ENCODE results near the gene TIMM44. TPM values are rescaled to one million over a fixed set of nuclear protein-coding genes. Genes with fewer than 3 reads are reported as not detected.

Gene TIMM44
- polyA plus RNA-seq, 1 of the 3 experiments (the other 2 are of a cell fraction): 49.7 TPM

DNA sequence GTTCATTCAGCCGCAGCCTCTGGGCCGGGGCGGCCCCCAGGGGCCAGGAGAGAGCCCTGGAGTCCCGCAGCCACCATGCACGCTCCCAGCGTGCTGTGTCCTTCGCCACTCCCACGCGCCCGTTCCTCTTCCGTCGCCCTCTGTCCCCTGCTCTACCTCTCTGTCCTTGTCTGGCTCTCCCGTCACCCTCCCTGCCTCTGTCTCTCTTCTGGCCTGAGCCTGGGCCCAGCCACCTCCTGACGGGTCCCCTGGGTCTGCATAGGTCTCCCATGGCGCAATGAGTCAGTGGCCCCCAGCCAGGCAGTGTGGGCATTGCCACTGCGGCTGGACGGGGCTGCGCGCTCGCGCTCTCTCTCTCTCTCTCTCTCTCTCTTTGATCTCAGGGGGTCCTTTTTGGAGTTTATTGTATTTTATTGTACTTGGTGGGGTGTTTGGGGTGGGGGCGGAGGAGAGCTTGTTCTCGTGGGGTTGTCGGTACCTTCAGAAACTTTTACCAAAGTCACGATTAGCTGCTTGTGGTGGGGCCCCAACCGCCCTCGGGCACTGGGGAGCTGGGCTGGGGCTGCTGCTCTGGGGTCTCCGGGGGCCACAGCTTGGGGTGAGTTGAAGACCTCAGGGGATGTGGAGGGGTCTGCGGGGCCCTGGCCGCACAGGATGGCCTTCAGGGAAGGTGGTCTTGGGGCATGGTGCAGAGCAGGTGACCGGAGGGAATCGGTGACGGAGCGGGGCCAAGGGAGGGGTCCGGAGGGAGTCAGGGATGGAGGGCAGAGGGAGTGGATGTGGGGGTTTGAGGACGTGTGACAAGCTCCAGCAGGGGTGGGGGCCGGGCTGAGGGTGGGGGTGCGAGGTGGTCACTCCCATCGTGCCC is 30.5 kb downstream of the TIMM44 start:
- Histone ChIP-seq H3K36me3 (replicated peaks in 1 of 2; ENCODE audit: control insufficient read depth in 1 of 2, insufficient read depth in 2 of 2, low read length in 1 of 2) (peaks cover 0 to 35% of the 10 kb centered on the region in 2 experiments), H2AFZ (ENCODE audit: low read depth) (no peak overlapping the region), H3K4me3 (ENCODE audit: low read depth in 2 of 2, low read length in 1 of 2) (no peak overlapping the region), H3K4me2 (no peak overlapping the region), H3K4me1 (ENCODE audit: control insufficient read depth in 1 of 2, insufficient read depth in 2 of 2, low read depth in 1 of 2, low read length in 1 of 2) (peaks cover 0 to 9% of the 10 kb centered on the region in 2 experiments; a peak in 2 of 4 replicates), H3K27ac (ENCODE audit: low read depth in 2 of 2, low read length in 1 of 2) (no peak overlapping the region), H4K20me1 (ENCODE audit: insufficient read depth) (peaks cover 5% of the 10 kb centered on the region), H3K9me2 (no peaks in the 10 kb centered on the region), H3K27me3 (ENCODE audit: insufficient read depth) (peaks cover 7% of the 10 kb centered on the region; the same call in 1 of the 2 replicates), H3K9me3 (no peaks in the 10 kb centered on the region), H3K9ac (no peak overlapping the region), H3F3A (replicated peaks; ENCODE audit: insufficient read depth) (peaks cover 6% of the 10 kb centered on the region), H3K79me2 (ENCODE audit: insufficient read depth) (peaks cover 6% of the 10 kb centered on the region; the same call in 1 of the 2 replicates)
- TF ChIP-seq MXI1 (IDR thresholded peaks at IDR 0.05; ENCODE audit: low read depth, low read length) (no peak), CHD2 (IDR thresholded peaks at IDR 0.05; ENCODE audit: low read length, partially characterized antibody) (no peak), RCOR1 (IDR thresholded peaks at IDR 0.05; ENCODE audit: low read length) (no peak), MEF2A (IDR thresholded peaks at IDR 0.05; ENCODE audit: borderline replicate concordance, low read depth) (no peak), TCF12 (IDR thresholded peaks at IDR 0.05) (no peak), GABPA (IDR thresholded peaks at IDR 0.05; ENCODE audit: low read depth) (no peak), FOSL2 (IDR thresholded peaks at IDR 0.05; ENCODE audit: borderline replicate concordance, low read depth) (no peak), CTCF (IDR thresholded peaks at IDR 0.05) (no peak), FOXM1 (IDR thresholded peaks at IDR 0.05; ENCODE audit: low read depth) (no peak), SIN3A (IDR thresholded peaks at IDR 0.05; ENCODE audit: borderline replicate concordance, low read depth, low read length) (no peak), ZBTB33 (IDR thresholded peaks at IDR 0.05; ENCODE audit: borderline replicate concordance, low read depth) (no peak), IRF3 (IDR thresholded peaks at IDR 0.05; ENCODE audit: low read depth, low read length) (no peak), USF2 (IDR thresholded peaks at IDR 0.05; ENCODE audit: borderline replicate concordance, low read depth, low read length) (no peak), TAF1 (IDR thresholded peaks at IDR 0.05; ENCODE audit: borderline replicate concordance, low read depth, low read length) (no peak), RFX5 (IDR thresholded peaks at IDR 0.05; ENCODE audit: low read length) (no peak), EP300 (IDR thresholded peaks at IDR 0.05; ENCODE audit: borderline replicate concordance in 1 of 2, low read depth in 1 of 2, low read length in 1 of 2) (no peak)
- DNase-seq: no peak
- 96% methylated on average over 33 of the region's 39 CpGs for WGBS (ENCODE audit: low lambda C conversion rate)
- CTCF ChIA-PET: interaction anchor here (1.5 kb wide), 1 partner anchor 9 kb away, joined by 5 read pairs; the partner anchor contains the start of gene MAP2K7
- POLR2A ChIA-PET: no interaction called here

Measured in SK-N-SH (cell line).